ENCODE data around the gene CCDC88C.

GRCh38 chr14:91354979-91355685 lies 62.5 kb downstream of the CCDC88C start:
- no peak for TF ChIP-seq POLR2A (IDR thresholded peaks at IDR 0.05)
- TF ChIP-seq CTCF (IDR thresholded peaks at IDR 0.05) = no peak
